HCT116 (cell line): ENCODE data around the gene MYH15. TPM values are rescaled to one million over a fixed set of nuclear protein-coding genes. Genes with fewer than 3 reads are reported as not detected.

Experiments
- ATAC-seq: fragments of 200-7000 bp; cut with Tn5 transposase; 2 replicates; pipeline ENCODE4 v1.9.1; 2020; ENCODE audit warnings: mild to moderate bottlenecking, moderate library complexity
- BruUV-seq: library from RNA; stranded (reverse); fragments of 400-500 nt; replicated peaks from 2 replicates; lab custom pipeline; 2021; lab: Mats Ljungman, UMichigan
- CTCF ChIA-PET: fragments of 300-600 bp; sonication (Branson Sonifier 250); formaldehyde crosslinking; loops from one replicate; lab custom pipeline; 2021; ENCODE audit warnings: antibody characterized with exemption; lab: Charles Lee
- POLR2A ChIA-PET: fragments of 300-600, 350-600 bp; sonication (Branson Sonifier 250); formaldehyde crosslinking; loops from one replicate; lab custom pipeline; 2021; ENCODE audit warnings: antibody characterized with exemption; lab: Charles Lee
- RAD21 ChIA-PET, 2 experiments: fragments of 300-600 bp; sonication (Branson Sonifier 250); formaldehyde crosslinking; loops; one replicate each; lab custom pipeline; 2023; ENCODE audit warnings: low total read pairs in 2 of 2; ENCODE audit not compliant: uncharacterized antibody in 2 of 2, unreplicated experiment in 2 of 2, low non-redundant PET in 1 of 2; lab: Charles Lee
- DNase-seq: peaks from one replicate; pipeline ENCODE4 v3.0.0-alpha.2; 2010; ENCODE audit warnings: low read depth, low spot score
- H2AFZ ChIP-seq: fragments of 200-600 bp; shearing (Covaris generic), sonication (generic); 2 replicates; pipeline ENCODE4 v1.6.1; 2017; ENCODE audit warnings: low read depth, mixed run types, mixed read lengths, antibody characterized with exemption, low read length; ENCODE audit not compliant: poor library complexity, severe bottlenecking
- H3K27ac ChIP-seq: 2 replicates; pipeline ENCODE4 v1.5.1; 2012; ENCODE audit warnings: low read depth, low read length
- H3K27me3 ChIP-seq: fragments of 200-600 bp; sonication (generic); 2 replicates; pipeline ENCODE4 v1.6.1; 2016; ENCODE audit warnings: mixed run types, low read length, mixed read lengths; ENCODE audit not compliant: insufficient read depth
- H3K36me3 ChIP-seq, 2 experiments: fragments of 200-500 bp in 1 of 2; fragments of 200-600 bp in 1 of 2; sonication (Bioruptor generic) in 1 of 2; sonication (generic) in 1 of 2; 2 replicates each; pipeline versions ENCODE4 v1.5.1 to v1.6.1; 2014 to 2016; ENCODE audit warnings: low read length in 2 of 2, inconsistent platforms in 1 of 2, mixed read lengths in 1 of 2, mixed run types in 1 of 2; ENCODE audit not compliant: insufficient read depth in 2 of 2, control insufficient read depth in 1 of 2
- H3K4me1 ChIP-seq, 2 experiments: fragments of 200-600 bp in 1 of 2; sonication (generic) in 1 of 2; 2 replicates each; pipeline versions ENCODE4 v1.5.1 to v1.6.1; 2012 to 2017; ENCODE audit warnings: low read length in 2 of 2, inconsistent platforms in 1 of 2, mild to moderate bottlenecking in 1 of 2, mixed read lengths in 1 of 2, mixed run types in 1 of 2, moderate library complexity in 1 of 2; ENCODE audit not compliant: insufficient read depth in 2 of 2, control insufficient read depth in 1 of 2
- H3K4me2 ChIP-seq: fragments of 200-600 bp; sonication (generic); 2 replicates; pipeline ENCODE4 v1.6.1; 2017; ENCODE audit warnings: mixed run types, low read length, mixed read lengths
- H3K4me3 ChIP-seq, 2 experiments: fragments of 200-600 bp in 1 of 2; sonication (generic) in 1 of 2; replicated peaks in 1 of 2; 2 replicates each; pipeline ENCODE4 v1.5.1; 2011 to 2016; ENCODE audit warnings: low read length in 2 of 2, control low read depth in 1 of 2, low read depth in 1 of 2, mild to moderate bottlenecking in 1 of 2, mixed read lengths in 1 of 2, mixed run types in 1 of 2
- H3K79me2 ChIP-seq: fragments of 200-600 bp; sonication (generic); 2 replicates; pipeline ENCODE4 v1.6.1; 2017; ENCODE audit warnings: mild to moderate bottlenecking, mixed run types, low read length, moderate library complexity, mixed read lengths; ENCODE audit not compliant: insufficient read depth
- H3K9ac ChIP-seq: fragments of 200-600 bp; sonication (generic); 2 replicates; pipeline ENCODE4 v1.6.1; 2016; ENCODE audit warnings: low read length, mixed read lengths
- H3K9me2 ChIP-seq: fragments of 200-600 bp; sonication (generic), shearing (Covaris generic); 2 replicates; pipeline ENCODE4 v1.6.1; 2017; ENCODE audit warnings: mixed run types, mild to moderate bottlenecking, moderate library complexity; ENCODE audit not compliant: insufficient read depth
- H3K9me3 ChIP-seq, 2 experiments: fragments of 200-500 bp in 1 of 2; fragments of 200-600 bp in 1 of 2; sonication (Bioruptor generic) in 1 of 2; sonication (generic) in 1 of 2; 2 replicates each; pipeline ENCODE4 v1.6.1; 2014 to 2017; ENCODE audit warnings: low read length in 2 of 2, mixed read lengths in 2 of 2, inconsistent platforms in 1 of 2, low read depth in 1 of 2, mild to moderate bottlenecking in 1 of 2, mixed run types in 1 of 2, moderate library complexity in 1 of 2; ENCODE audit not compliant: control insufficient read depth in 1 of 2, insufficient read depth in 1 of 2
- H4K20me1 ChIP-seq: fragments of 200-600 bp; sonication (generic), shearing (Covaris generic); 2 replicates; pipeline ENCODE4 v1.6.1; 2017; ENCODE audit warnings: mixed run types, mild to moderate bottlenecking, moderate library complexity; ENCODE audit not compliant: insufficient read depth
- ATF3 ChIP-seq: IDR thresholded peaks from 2 replicates; pipeline ENCODE4 v1.6.1; 2012
- CBX3 ChIP-seq: IDR thresholded peaks from 2 replicates; pipeline ENCODE4 v1.6.1; 2012; ENCODE audit warnings: low read depth
- EGR1 ChIP-seq: IDR thresholded peaks from 2 replicates; pipeline ENCODE4 v1.6.1; 2012; ENCODE audit warnings: low read depth
- FOSL1 ChIP-seq: IDR thresholded peaks from 2 replicates; pipeline ENCODE4 v1.6.1; 2012; ENCODE audit warnings: low read depth
- JUND ChIP-seq: IDR thresholded peaks from 2 replicates; pipeline ENCODE4 v1.6.1; 2012
- POLR2A ChIP-seq: IDR thresholded peaks from 2 replicates; pipeline ENCODE4 v1.7.0; 2011; ENCODE audit warnings: borderline replicate concordance; ENCODE audit not compliant: insufficient read depth, insufficient read length; ENCODE audit errors: extremely low read depth
- SIN3A ChIP-seq: IDR thresholded peaks from 2 replicates; pipeline ENCODE4 v1.6.1; 2012; ENCODE audit warnings: low read depth
- SP1 ChIP-seq: IDR thresholded peaks from 2 replicates; pipeline ENCODE4 v1.6.1; 2012; ENCODE audit warnings: low read depth
- TCF7L2 ChIP-seq: IDR thresholded peaks from 2 replicates; pipeline ENCODE4 v1.7.0; 2011; ENCODE audit warnings: borderline replicate concordance, inconsistent platforms; ENCODE audit not compliant: insufficient read depth, insufficient read length; ENCODE audit errors: extremely low read depth
- ZBTB33 ChIP-seq: IDR thresholded peaks from 2 replicates; pipeline ENCODE4 v1.6.1; 2011; ENCODE audit warnings: mild to moderate bottlenecking, low read length, moderate library complexity; ENCODE audit not compliant: insufficient replicate concordance; ENCODE audit errors: extremely low read depth
- intact Hi-C: fragments of 100-400 bp; cut with micrococcal nuclease; formaldehyde crosslinking; loops from 2 replicates; pipeline ENCODE4 v1.10.0; 2022
- total RNA-seq: library from RNA; stranded (reverse); gene quantifications from one replicate; pipeline ENCODE4 v1.2.1, GENCODE V29; 2021; ENCODE audit not compliant: unreplicated experiment

MYH15 gene
- total RNA-seq, 1 experiment from 2014 or later, result 11.2 TPM

- TF ChIP-seq TCF7L2, result no peak
Measured at GRCh38 chr3:108393128-108393900, 117.1 kb downstream of the MYH15 start (continued).

- no peak overlapping the region for H2AFZ ChIP-seq
- H3K9ac ChIP-seq, result no peak overlapping the region
- H4K20me1 ChIP-seq, result no peaks in the 10 kb centered on the region
- TF ChIP-seq ATF3, result no peak
- TF ChIP-seq FOSL1, result no peak
- TF ChIP-seq JUND, result no peak
- no peak for TF ChIP-seq SIN3A
- no peak for TF ChIP-seq CBX3
- no peak for TF ChIP-seq EGR1
- no peak for TF ChIP-seq SP1
- TF ChIP-seq TCF7L2, result no peak
- no peak for TF ChIP-seq ZBTB33
- no peak for TF ChIP-seq POLR2A
- BruUV-seq, result no TSS peak
- no peak overlapping the region for H3K27ac ChIP-seq
- ATAC-seq (no peak), DNase-seq (no peak)
- H3K4me2 ChIP-seq, result no peak overlapping the region
- H3K4me3 ChIP-seq, result no peak overlapping the region
- no peaks in the 10 kb centered on the region; a peak in 1 of 4 replicates for H3K36me3 ChIP-seq
- H3K4me1 ChIP-seq, result peaks cover 0 to 2% of the 10 kb centered on the region in 2 experiments; a peak in 1 of 4 replicates
- RAD21 ChIA-PET, result no interaction called here
- CTCF ChIA-PET, result no interaction called here
- H3K9me3 ChIP-seq, result no peaks in the 10 kb centered on the region
- H3K27me3 ChIP-seq, result no peaks in the 10 kb centered on the region
- intact Hi-C loops, result no loop called here
- H3K9me2 ChIP-seq, result no peaks in the 10 kb centered on the region
- H3K79me2 ChIP-seq, result no peaks in the 10 kb centered on the region
- POLR2A ChIA-PET, result no interaction called here
Measured at GRCh38 chr3:108391917-108392593, 118.3 kb downstream of the MYH15 start.
